Femur (tissue), 1 donor: Measurements from ENCODE around the gene CD55.

ENCODE experiments used
- DNase-seq: peaks from one replicate; pipeline ENCODE4 v3.0.0-alpha.2; 2017

CD55 gene

GRCh38 chr1:207364614-207365013 lies 43.1 kb downstream of the CD55 start:
- no peak for DNase-seq

GRCh38 chr1:207365063-207365462 lies 43.6 kb downstream of the CD55 start:
- DNase-seq: no peak

DNA sequence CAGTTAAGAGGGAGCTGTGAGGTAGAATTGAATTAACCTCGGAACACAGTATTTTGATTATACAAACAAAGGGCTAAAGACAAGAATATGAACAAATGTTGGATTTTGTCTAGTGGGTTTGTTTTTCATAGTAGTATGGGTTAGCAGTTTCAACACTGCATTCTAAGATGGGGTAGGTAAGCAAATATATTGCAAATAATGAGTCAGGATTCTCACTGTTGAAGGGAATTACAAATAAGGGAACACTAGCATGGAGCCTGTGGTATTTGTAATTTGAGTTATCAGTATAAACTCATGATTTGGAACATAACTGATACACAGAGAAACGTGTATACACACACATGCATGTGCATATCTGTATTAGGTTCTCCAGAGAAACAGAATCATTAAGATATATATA lies 44.5 kb downstream of the CD55 start:
- no peak for DNase-seq

GRCh38 chr1:207388721-207389120 lies 67.2 kb downstream of the CD55 start:
- no peak for DNase-seq

DNA sequence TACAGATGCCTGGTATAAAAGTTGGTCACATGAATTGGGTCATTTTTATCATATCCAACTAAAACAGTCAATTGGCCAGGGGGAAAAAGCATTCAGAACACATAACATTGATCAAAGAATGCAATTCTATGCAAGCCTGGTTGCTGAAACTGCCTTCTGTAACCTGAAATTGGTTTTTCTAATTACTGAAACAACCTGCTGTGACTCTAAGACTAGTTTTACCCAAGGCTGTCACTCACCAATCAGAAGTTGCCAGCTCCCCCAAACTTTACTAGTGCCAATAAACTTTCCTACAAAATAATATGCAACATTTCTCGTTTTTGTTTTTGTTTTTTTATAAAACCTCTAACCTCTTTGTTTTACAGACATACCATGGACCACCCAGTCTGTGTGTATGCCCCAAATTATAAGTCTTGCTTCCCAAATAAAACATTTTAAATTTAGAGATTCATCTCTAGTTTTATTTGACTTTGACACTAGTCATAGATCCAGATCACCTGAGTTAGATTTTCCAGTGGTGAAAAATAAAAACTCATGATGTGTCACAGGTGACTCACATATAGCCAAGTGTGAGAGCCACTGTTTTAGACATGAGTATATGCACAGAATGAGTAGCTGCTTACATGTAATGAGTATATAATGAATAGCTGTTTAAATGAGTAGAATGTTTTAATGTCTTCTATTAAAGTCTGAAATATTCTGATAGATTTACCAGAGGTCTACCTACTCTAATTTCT lies 68.4 kb downstream of the CD55 start:
- DNase-seq: no peak

DNA sequence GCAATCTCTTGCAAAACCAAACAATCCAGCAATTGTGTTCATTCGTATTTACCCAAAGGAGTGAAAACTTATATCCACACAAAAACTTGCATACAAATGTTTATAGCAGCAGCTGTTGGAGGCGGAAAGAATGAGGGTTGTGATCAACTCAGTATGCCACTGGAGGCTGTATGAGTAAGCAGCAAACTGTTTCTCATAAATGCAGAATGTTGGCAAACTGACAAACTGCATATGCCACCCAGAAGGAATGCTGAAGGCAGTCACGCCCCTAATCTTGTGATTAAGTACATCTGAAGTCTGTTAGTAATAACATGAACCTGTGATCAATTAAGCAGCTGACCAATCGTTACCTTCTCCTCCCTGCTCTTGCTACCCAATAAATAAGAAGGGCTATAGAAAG lies 72.1 kb downstream of the CD55 start:
- DNase-seq: no peak

- DNase-seq: no peak
Measured at GRCh38 chr1:207396168-207396746, 74.8 kb downstream of the CD55 start.

DNA sequence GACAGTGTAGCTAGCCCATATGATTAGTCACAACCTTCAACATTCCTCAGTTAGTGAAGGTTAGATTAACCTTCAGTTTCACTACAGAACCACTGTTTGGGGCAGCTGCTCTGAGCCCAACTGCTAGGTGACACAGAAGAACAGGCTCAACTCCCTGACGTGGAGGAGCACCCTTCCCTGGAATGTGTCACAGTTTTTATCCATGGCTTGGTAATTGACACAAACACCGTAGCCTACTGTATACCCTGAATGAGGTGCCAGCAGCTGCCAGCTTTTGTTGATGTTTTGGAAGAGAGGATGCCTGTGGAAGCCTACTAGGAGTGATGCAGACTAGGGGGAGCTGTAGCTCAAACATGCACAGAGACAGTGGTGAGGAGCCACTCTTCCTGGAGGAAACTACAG lies 76.0 kb downstream of the CD55 start:
- DNase-seq: no peak

DNA sequence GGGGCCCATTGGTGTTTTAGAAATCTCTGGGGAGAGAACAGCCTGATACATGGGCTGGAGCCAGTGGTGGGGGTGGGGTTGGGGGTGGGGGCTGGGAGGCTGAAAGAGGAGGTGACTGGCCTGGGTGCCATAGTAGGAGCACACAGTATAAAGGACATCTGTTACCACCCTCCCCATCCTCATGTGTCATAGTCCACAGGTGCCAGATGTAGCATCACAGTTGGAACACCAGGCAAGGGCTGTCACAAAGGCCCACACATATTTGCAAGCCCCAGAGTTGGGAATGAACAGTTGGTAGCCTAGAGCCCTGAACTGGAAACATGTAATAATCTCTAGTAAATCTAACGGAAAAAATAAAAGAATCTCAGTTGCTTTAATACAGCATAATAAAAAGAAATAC lies 77.5 kb downstream of the CD55 start:
- DNase-seq: no peak

- no peak for DNase-seq
Measured at GRCh38 chr1:207401578-207401977, 80.1 kb downstream of the CD55 start.

GRCh38 chr1:207402744-207403143 lies 81.3 kb downstream of the CD55 start:
- no peak for DNase-seq

GRCh38 chr1:207404849-207405525 lies 83.5 kb downstream of the CD55 start:
- DNase-seq: no peak

DNA sequence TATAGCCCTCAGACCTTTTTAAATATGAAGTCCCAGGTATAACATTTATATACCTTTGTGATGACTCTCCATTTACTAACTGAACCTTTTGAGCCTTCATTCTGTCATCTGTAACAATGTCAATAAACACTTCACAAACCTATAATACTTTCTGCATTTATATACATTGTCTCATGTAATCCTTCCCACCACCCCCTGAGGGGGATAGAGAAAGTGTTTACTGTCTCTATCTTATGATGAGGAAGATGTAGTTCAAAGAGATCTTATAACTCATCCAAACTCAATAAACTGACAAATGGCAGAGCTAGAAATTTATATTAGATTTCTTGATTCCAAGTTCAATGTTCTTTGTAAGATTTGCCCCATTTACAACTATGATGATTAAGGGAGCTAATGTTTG lies 84.3 kb downstream of the CD55 start:
- no peak for DNase-seq

DNA sequence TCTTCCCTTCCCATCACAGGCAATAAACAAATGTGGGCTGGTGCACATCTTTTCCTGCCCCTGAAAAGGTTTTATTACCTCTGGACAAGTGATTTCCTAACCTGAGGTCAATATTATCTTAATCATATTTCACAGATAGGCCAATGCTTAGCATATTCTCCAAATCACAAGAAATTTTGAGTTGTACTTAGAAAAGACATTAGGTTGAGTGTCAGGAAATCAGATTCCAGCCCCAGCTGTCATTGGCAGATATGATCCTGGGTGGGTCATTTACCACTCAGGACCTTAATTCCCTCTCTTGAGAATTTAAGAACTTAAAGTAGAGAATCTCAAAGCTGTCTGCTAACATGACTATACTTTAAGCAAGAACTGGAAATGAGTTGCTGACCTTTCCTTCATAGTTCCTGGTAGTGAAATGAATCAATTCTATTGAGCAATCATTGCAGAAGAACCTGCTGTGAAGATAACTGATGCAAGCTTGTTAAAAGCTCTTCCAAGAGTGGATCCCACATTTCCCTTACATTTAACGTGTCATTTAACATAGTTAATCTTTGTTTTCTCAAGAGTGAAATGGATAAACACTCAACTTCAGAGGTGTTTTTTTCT lies 86.3 kb downstream of the CD55 start:
- DNase-seq: no peak
